ENCODE data around the gene ATRNL1. TPM values are rescaled to one million over a fixed set of nuclear protein-coding genes. Genes with fewer than 3 reads are reported as not detected.

ATRNL1 gene
- total RNA-seq, 1 donor from 2014 or later = 16.4 TPM

DNA sequence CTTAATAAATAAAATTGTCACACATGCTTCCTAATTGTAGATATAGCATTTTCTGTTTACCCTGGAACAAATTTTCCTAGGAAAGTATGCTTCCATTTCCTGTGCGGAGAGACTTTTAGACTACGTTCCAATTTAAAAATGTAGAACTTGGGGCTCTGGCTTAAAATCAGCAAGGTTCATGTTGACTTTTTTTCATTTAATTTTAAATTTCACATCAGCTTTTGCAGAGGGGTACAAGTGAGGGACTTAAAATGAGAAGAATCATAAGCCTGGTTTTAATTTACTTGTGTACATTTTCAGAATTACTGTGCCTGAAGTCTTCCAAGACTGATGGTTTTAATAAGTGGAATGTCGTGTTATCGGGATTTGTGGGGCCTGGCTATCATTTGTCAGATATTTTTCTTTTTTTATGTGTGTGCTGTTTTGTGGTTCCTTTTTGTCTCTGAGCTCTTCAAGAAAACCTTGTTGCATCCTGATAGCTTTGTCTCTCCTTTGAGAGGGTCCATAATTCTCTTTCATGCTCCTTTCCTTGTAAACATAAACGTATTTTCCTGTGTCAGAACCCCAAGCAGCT is 8.8 kb upstream of the ATRNL1 start:
- H3K4me1 ChIP-seq = no peaks in the 10 kb centered on the region
- no peak overlapping the region for H3K9ac ChIP-seq
- Mint-ChIP-seq H3K9me3 (peaks cover 17% of the 10 kb centered on the region), H3K27ac (no peak overlapping the region), H3K36me3 (no peaks in the 10 kb centered on the region), H3K4me3 (no peak overlapping the region), H3K4me1 (no peaks in the 10 kb centered on the region), H3K27me3 (ENCODE audit: insufficient read depth, low read depth) (no peaks in the 10 kb centered on the region)
- no peak overlapping the region for H3K27ac ChIP-seq
- no peaks in the 10 kb centered on the region for H3F3A ChIP-seq (ENCODE audit: low read depth)
- no peaks in the 10 kb centered on the region for H3K36me3 ChIP-seq
- no peaks in the 10 kb centered on the region for H3K9me3 ChIP-seq (ENCODE audit: low read depth)
- no peak for DNase-seq (ENCODE audit: low spot score)
- no peak overlapping the region for H2AFZ ChIP-seq (replicated peaks)
- H3K27me3 ChIP-seq = no peaks in the 10 kb centered on the region
- H4K20me1 ChIP-seq (ENCODE audit: low read depth) = no peaks in the 10 kb centered on the region
- H3K4me3 ChIP-seq = no peak overlapping the region
- no peak overlapping the region for H3K4me2 ChIP-seq
- no peak for TF ChIP-seq EZH2phosphoT487 (IDR thresholded peaks at IDR 0.05)
- TF ChIP-seq CTCF (IDR thresholded peaks at IDR 0.05) = no peak
- no peak for TF ChIP-seq EZH2 (IDR thresholded peaks at IDR 0.05)
- H3K79me2 ChIP-seq (ENCODE audit: low read depth) = no peaks in the 10 kb centered on the region

GRCh38 chr10:115091161-115091560 is 2.0 kb upstream of the ATRNL1 start:
- Mint-ChIP-seq H3K9me3 (peaks cover 10% of the 10 kb centered on the region), H3K36me3 (no peaks in the 10 kb centered on the region), H3K27me3 (ENCODE audit: insufficient read depth, low read depth) (peaks cover 5% of the 10 kb centered on the region), H3K4me1 (peaks cover 31% of the 10 kb centered on the region), H3K4me3 (peak overlapping the region; percentile 95), H3K27ac (no peak overlapping the region)
- no peak overlapping the region for H3K27ac ChIP-seq
- peaks cover 18% of the 10 kb centered on the region for H3F3A ChIP-seq (ENCODE audit: low read depth)
- H3K4me1 ChIP-seq = no peaks in the 10 kb centered on the region
- H3K9me3 ChIP-seq (ENCODE audit: low read depth) = no peaks in the 10 kb centered on the region
- no peak overlapping the region for H3K4me3 ChIP-seq
- no peak for TF ChIP-seq EZH2phosphoT487 (IDR thresholded peaks at IDR 0.05)
- no peak for TF ChIP-seq CTCF (IDR thresholded peaks at IDR 0.05)
- no peak for TF ChIP-seq EZH2 (IDR thresholded peaks at IDR 0.05)
- no peak overlapping the region for H3K4me2 ChIP-seq
- H3K27me3 ChIP-seq = peaks cover 61% of the 10 kb centered on the region
- DNase-seq (ENCODE audit: low spot score) = no peak
- peaks cover 8% of the 10 kb centered on the region for H4K20me1 ChIP-seq (ENCODE audit: low read depth)
- no peak overlapping the region for H3K9ac ChIP-seq
- no peak overlapping the region for H2AFZ ChIP-seq (replicated peaks)
- H3K79me2 ChIP-seq (ENCODE audit: low read depth) = no peaks in the 10 kb centered on the region
- no peaks in the 10 kb centered on the region for H3K36me3 ChIP-seq

DNA sequence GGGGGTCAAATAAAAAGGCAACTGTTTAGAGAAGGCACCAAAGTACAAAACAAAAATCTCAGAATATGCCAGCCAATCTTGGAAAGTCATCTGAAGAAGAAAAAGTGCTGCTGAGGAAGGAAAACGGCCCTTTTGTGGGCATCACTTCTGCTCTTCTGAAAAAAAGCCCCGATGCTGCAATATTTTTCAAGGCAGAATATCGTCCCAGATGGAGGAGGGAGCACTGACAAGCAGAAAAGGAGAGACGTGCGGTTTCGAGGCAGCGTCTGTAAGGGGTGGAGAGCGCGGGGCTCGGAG is 959 bp upstream of the ATRNL1 start:
- peak; percentile 31 for TF ChIP-seq EZH2 (IDR thresholded peaks at IDR 0.05)
- TF ChIP-seq CTCF (IDR thresholded peaks at IDR 0.05) = no peak
- no peaks in the 10 kb centered on the region for H3K79me2 ChIP-seq (ENCODE audit: low read depth)
- peaks cover 64% of the 10 kb centered on the region for H3K27me3 ChIP-seq
- no peaks in the 10 kb centered on the region for H3K36me3 ChIP-seq
- H3K9me3 Mint-ChIP-seq = peaks cover 5% of the 10 kb centered on the region
- H3K27me3 Mint-ChIP-seq (ENCODE audit: insufficient read depth, low read depth) = peaks cover 5% of the 10 kb centered on the region
- peak overlapping the region; percentile 89 for H2AFZ ChIP-seq (replicated peaks)
- no peak overlapping the region for H3K27ac ChIP-seq
- H4K20me1 ChIP-seq (ENCODE audit: low read depth) = peaks cover 8% of the 10 kb centered on the region
- H3K4me1 Mint-ChIP-seq = peaks cover 35% of the 10 kb centered on the region
- peak overlapping the region; percentile 98 for H3K27ac Mint-ChIP-seq
- H3K36me3 Mint-ChIP-seq = no peaks in the 10 kb centered on the region
- H3K4me3 ChIP-seq = peak overlapping the region; percentile 90
- no peak for DNase-seq (ENCODE audit: low spot score)
- no peaks in the 10 kb centered on the region for H3K9me3 ChIP-seq (ENCODE audit: low read depth)
- H3K4me1 ChIP-seq = no peaks in the 10 kb centered on the region
- H3K4me3 Mint-ChIP-seq = peak overlapping the region; percentile 95
- peak overlapping the region; percentile 83 for H3K4me2 ChIP-seq
- H3F3A ChIP-seq (ENCODE audit: low read depth) = peaks cover 18% of the 10 kb centered on the region
- H3K9ac ChIP-seq = no peak overlapping the region
